Measurements from ENCODE around the gene APOBEC4.
"Not testable (repeated sequence)": the region's sequence is repeated elsewhere in the genome, so short reads cannot be mapped to it uniquely, and the experiment has no call there.

APOBEC4 gene

GRCh38 chr1:183652547-183653461 lies at the start of gene APOBEC4:
Gene APOBEC4 (minus strand): TSS chr1:183653316. CDS start chr1:183648781, 4,535 bp downstream.
- DNase-seq (ENCODE audit: low read depth), result no peak

GRCh38 chr1:183702813-183703198 lies 49.7 kb upstream of the APOBEC4 start:
- no peak for DNase-seq (ENCODE audit: low read depth)

- no peak for DNase-seq (ENCODE audit: low read depth)
Observed at GRCh38 chr1:183702087-183702812, 49.1 kb upstream of the APOBEC4 start.

GRCh38 chr1:183699616-183700160 lies 46.6 kb upstream of the APOBEC4 start:
- no peak for DNase-seq (ENCODE audit: low read depth)

- DNase-seq (ENCODE audit: low read depth), result no peak
Observed at GRCh38 chr1:183697814-183698590, 44.9 kb upstream of the APOBEC4 start.

GRCh38 chr1:183696981-183697380 lies 43.9 kb upstream of the APOBEC4 start:
- no peak for DNase-seq (ENCODE audit: low read depth)

GRCh38 chr1:183694755-183695154 lies 41.6 kb upstream of the APOBEC4 start:
- no peak for DNase-seq (ENCODE audit: low read depth)

GRCh38 chr1:183694066-183694465 lies 41.0 kb upstream of the APOBEC4 start:
- DNase-seq (ENCODE audit: low read depth), result no peak

- no peak for DNase-seq (ENCODE audit: low read depth)
Observed at GRCh38 chr1:183693521-183693920, 40.4 kb upstream of the APOBEC4 start.

- no peak for DNase-seq (ENCODE audit: low read depth)
Observed at GRCh38 chr1:183689762-183690204, 36.7 kb upstream of the APOBEC4 start.

- no peak for DNase-seq (ENCODE audit: low read depth)
Observed at GRCh38 chr1:183688341-183689060, 35.4 kb upstream of the APOBEC4 start.

- DNase-seq (ENCODE audit: low read depth), result no peak
Observed at GRCh38 chr1:183687546-183688304, 34.6 kb upstream of the APOBEC4 start.

- DNase-seq (ENCODE audit: low read depth), result no peak
Observed at GRCh38 chr1:183686229-183686628, 33.1 kb upstream of the APOBEC4 start.

GRCh38 chr1:183685112-183685713 lies 32.1 kb upstream of the APOBEC4 start:
- no peak for DNase-seq (ENCODE audit: low read depth)

- DNase-seq (ENCODE audit: low read depth), result not testable (repeated sequence)
Observed at GRCh38 chr1:183679363-183679762, 26.2 kb upstream of the APOBEC4 start.

- DNase-seq (ENCODE audit: low read depth), result no peak
Observed at GRCh38 chr1:183678819-183679218, 25.7 kb upstream of the APOBEC4 start.

GRCh38 chr1:183676586-183677189 lies 23.6 kb upstream of the APOBEC4 start:
- DNase-seq (ENCODE audit: low read depth), result no peak

- DNase-seq (ENCODE audit: low read depth), result no peak
Observed at GRCh38 chr1:183675883-183676585, 22.9 kb upstream of the APOBEC4 start.

- DNase-seq (ENCODE audit: low read depth), result no peak
Observed at GRCh38 chr1:183675381-183675780, 22.3 kb upstream of the APOBEC4 start.
